Fibroblast of lung (primary cell): ENCODE data around the gene MYEOV.

Experiments
- CTCF ChIP-seq, 2 donors: IDR thresholded peaks in 1 of 2; conservative IDR thresholded peaks in 1 of 2; 1 replicate in 1 of 2; 2 replicates in 1 of 2; pipeline ENCODE4 v1.5.1; 2011 to 2012; ENCODE audit warnings: low read length in 2 of 2, control low read depth in 1 of 2, inconsistent platforms in 1 of 2, low read depth in 1 of 2, mild to moderate bottlenecking in 1 of 2
- EZH2 ChIP-seq: IDR thresholded peaks from 2 replicates; pipeline ENCODE4 v1.5.1; 2012; ENCODE audit warnings: low read length, control low read depth, mild to moderate bottlenecking; ENCODE audit errors: missing control alignments

- TF ChIP-seq CTCF (conservative IDR thresholded peaks at IDR 0.05 in 1 of 2, IDR thresholded peaks at IDR 0.05 in 1 of 2; ENCODE audit: low read depth in 1 of 2, low read length in 2 of 2) (no peak), EZH2 (no peak)
Observed at GRCh38 chr11:69274531-69275016, 19.4 kb upstream of the MYEOV start.
